GM18505 (cell line): ENCODE data around the gene SF3B3.
A peak's percentile ranks its signal among the peaks of the same experiment; 100 is the strongest.

Experiments
- ATAC-seq: cut with Tn5 transposase; IDR thresholded peaks from one replicate; pipeline ENCODE4 v1.9.1; 2021; ENCODE audit not compliant: unreplicated experiment
- POLR2A ChIP-seq: IDR thresholded peaks from 4 replicates; pipeline ENCODE4 v1.6.1; 2011; ENCODE audit warnings: borderline replicate concordance; ENCODE audit not compliant: insufficient read depth, insufficient read length; ENCODE audit errors: extremely low read depth

The SF3B3 gene

GRCh38 chr16:70523743-70524398 lies at the start of gene SF3B3:
SF3B3 (plus strand) TSS chr16:70523816; CDS start chr16:70526657, 2,841 bp downstream.
- ATAC-seq = peak; percentile 50
- peak; percentile 87 for TF ChIP-seq POLR2A

- no peak for ATAC-seq
- no peak for TF ChIP-seq POLR2A
These were observed 49.1 kb upstream of the SF3B3 start for GRCh38 chr16:70474320-70475053.

- TF ChIP-seq POLR2A = no peak
- ATAC-seq = no peak
These were observed 48.4 kb upstream of the SF3B3 start for GRCh38 chr16:70475054-70475871.

- peak; percentile 78 for ATAC-seq
- peak; percentile 34 for TF ChIP-seq POLR2A
These were observed 47.2 kb upstream of the SF3B3 start for GRCh38 chr16:70476272-70477020.

- ATAC-seq = no peak
- no peak for TF ChIP-seq POLR2A
These were observed 45.4 kb upstream of the SF3B3 start for GRCh38 chr16:70478169-70478568.

- no peak for ATAC-seq
- TF ChIP-seq POLR2A = no peak
These were observed 44.7 kb upstream of the SF3B3 start for GRCh38 chr16:70478912-70479341.

- TF ChIP-seq POLR2A = no peak
- no peak for ATAC-seq
These were observed 43.2 kb upstream of the SF3B3 start for GRCh38 chr16:70480127-70481105.

GRCh38 chr16:70481929-70482536 lies 41.6 kb upstream of the SF3B3 start:
- TF ChIP-seq POLR2A = no peak
- no peak for ATAC-seq

GRCh38 chr16:70482624-70483023 lies 41.0 kb upstream of the SF3B3 start:
- no peak for ATAC-seq

GRCh38 chr16:70483426-70483825 lies 40.2 kb upstream of the SF3B3 start:
- TF ChIP-seq POLR2A = no peak
- no peak for ATAC-seq

More at GRCh38 chr16:70482624-70483023, 41.0 kb upstream of the SF3B3 start:
- no peak for TF ChIP-seq POLR2A

GRCh38 chr16:70484867-70485266 lies 38.7 kb upstream of the SF3B3 start:
- no peak for TF ChIP-seq POLR2A
- no peak for ATAC-seq
